ENCODE results near the gene GSAP.
A peak's percentile ranks its signal among the peaks of the same experiment; 100 is the strongest.

GSAP gene

GRCh38 chr7:77439572-77439971 is 23.4 kb upstream of the GSAP start:
- Histone ChIP-seq H3K36me3 (ENCODE audit: insufficient read depth, low read length) (no peaks in the 10 kb centered on the region), H3K27me3 (ENCODE audit: insufficient read depth, low read length) (no peaks in the 10 kb centered on the region), H3K79me2 (ENCODE audit: control insufficient read depth, insufficient read depth, low read length, unreplicated experiment) (no peaks in the 10 kb centered on the region), H3K4me3 (ENCODE audit: low read depth, low read length) (no peak overlapping the region), H3K4me1 (ENCODE audit: control insufficient read depth, insufficient read depth, low read length, unreplicated experiment) (peaks cover 23% of the 10 kb centered on the region), H3K27ac (ENCODE audit: low read depth, low read length) (no peak overlapping the region), H2AFZ (ENCODE audit: low read length, unreplicated experiment) (peak overlapping the region; percentile 30)

- no peak overlapping the region for H3K27ac ChIP-seq (ENCODE audit: low read depth, low read length)
- no peak overlapping the region for H3K4me3 ChIP-seq (ENCODE audit: low read depth, low read length)
- H3K79me2 ChIP-seq (ENCODE audit: control insufficient read depth, insufficient read depth, low read length, unreplicated experiment), result no peaks in the 10 kb centered on the region
- no peaks in the 10 kb centered on the region for H3K36me3 ChIP-seq (ENCODE audit: insufficient read depth, low read length)
- H3K4me1 ChIP-seq (ENCODE audit: control insufficient read depth, insufficient read depth, low read length, unreplicated experiment), result peaks cover 10% of the 10 kb centered on the region
- no peaks in the 10 kb centered on the region for H3K27me3 ChIP-seq (ENCODE audit: insufficient read depth, low read length)
- no peak overlapping the region for H2AFZ ChIP-seq (ENCODE audit: low read length, unreplicated experiment)
Observed at GRCh38 chr7:77438131-77438530, 22.0 kb upstream of the GSAP start.

GRCh38 chr7:77434570-77435275 is 18.6 kb upstream of the GSAP start:
- H3K79me2 ChIP-seq (ENCODE audit: control insufficient read depth, insufficient read depth, low read length, unreplicated experiment), result no peaks in the 10 kb centered on the region
- no peak overlapping the region for H3K27ac ChIP-seq (ENCODE audit: low read depth, low read length)
- H2AFZ ChIP-seq (ENCODE audit: low read length, unreplicated experiment), result no peak overlapping the region
- H3K27me3 ChIP-seq (ENCODE audit: insufficient read depth, low read length), result no peaks in the 10 kb centered on the region
- H3K4me1 ChIP-seq (ENCODE audit: control insufficient read depth, insufficient read depth, low read length, unreplicated experiment), result no peaks in the 10 kb centered on the region
- no peak overlapping the region for H3K4me3 ChIP-seq (ENCODE audit: low read depth, low read length)
- no peaks in the 10 kb centered on the region for H3K36me3 ChIP-seq (ENCODE audit: insufficient read depth, low read length)

- H3K27ac ChIP-seq (ENCODE audit: low read depth, low read length), result no peak overlapping the region
- H2AFZ ChIP-seq (ENCODE audit: low read length, unreplicated experiment), result no peak overlapping the region
- H3K4me3 ChIP-seq (ENCODE audit: low read depth, low read length), result no peak overlapping the region
- no peaks in the 10 kb centered on the region for H3K4me1 ChIP-seq (ENCODE audit: control insufficient read depth, insufficient read depth, low read length, unreplicated experiment)
- H3K27me3 ChIP-seq (ENCODE audit: insufficient read depth, low read length), result no peaks in the 10 kb centered on the region
- H3K36me3 ChIP-seq (ENCODE audit: insufficient read depth, low read length), result no peaks in the 10 kb centered on the region
- no peaks in the 10 kb centered on the region for H3K79me2 ChIP-seq (ENCODE audit: control insufficient read depth, insufficient read depth, low read length, unreplicated experiment)
Observed at GRCh38 chr7:77433901-77434300, 17.8 kb upstream of the GSAP start.

- H3K4me1 ChIP-seq (ENCODE audit: control insufficient read depth, insufficient read depth, low read length, unreplicated experiment), result peaks cover 29% of the 10 kb centered on the region
- H3K27me3 ChIP-seq (ENCODE audit: insufficient read depth, low read length), result no peaks in the 10 kb centered on the region
- H3K4me3 ChIP-seq (ENCODE audit: low read depth, low read length), result no peak overlapping the region
- H3K27ac ChIP-seq (ENCODE audit: low read depth, low read length), result no peak overlapping the region
- H3K36me3 ChIP-seq (ENCODE audit: insufficient read depth, low read length), result no peaks in the 10 kb centered on the region
- no peak overlapping the region for H2AFZ ChIP-seq (ENCODE audit: low read length, unreplicated experiment)
- no peaks in the 10 kb centered on the region for H3K79me2 ChIP-seq (ENCODE audit: control insufficient read depth, insufficient read depth, low read length, unreplicated experiment)
Observed at GRCh38 chr7:77430927-77431326, 14.8 kb upstream of the GSAP start.

- H3K27ac ChIP-seq (ENCODE audit: low read depth, low read length), result peak overlapping the region; percentile 82
- H3K79me2 ChIP-seq (ENCODE audit: control insufficient read depth, insufficient read depth, low read length, unreplicated experiment), result no peaks in the 10 kb centered on the region
- peak overlapping the region; percentile 62 for H2AFZ ChIP-seq (ENCODE audit: low read length, unreplicated experiment)
- no peaks in the 10 kb centered on the region for H3K27me3 ChIP-seq (ENCODE audit: insufficient read depth, low read length)
- H3K36me3 ChIP-seq (ENCODE audit: insufficient read depth, low read length), result no peaks in the 10 kb centered on the region
- peaks cover 33% of the 10 kb centered on the region for H3K4me1 ChIP-seq (ENCODE audit: control insufficient read depth, insufficient read depth, low read length, unreplicated experiment)
- no peak overlapping the region for H3K4me3 ChIP-seq (ENCODE audit: low read depth, low read length)
Observed at GRCh38 chr7:77428777-77429231, 12.7 kb upstream of the GSAP start.

- Histone ChIP-seq H3K27me3 (ENCODE audit: insufficient read depth, low read length) (no peaks in the 10 kb centered on the region), H3K4me3 (ENCODE audit: low read depth, low read length) (no peak overlapping the region), H3K79me2 (ENCODE audit: control insufficient read depth, insufficient read depth, low read length, unreplicated experiment) (no peaks in the 10 kb centered on the region), H3K36me3 (ENCODE audit: insufficient read depth, low read length) (no peaks in the 10 kb centered on the region), H3K4me1 (ENCODE audit: control insufficient read depth, insufficient read depth, low read length, unreplicated experiment) (peaks cover 33% of the 10 kb centered on the region), H2AFZ (ENCODE audit: low read length, unreplicated experiment) (peak overlapping the region; percentile 62), H3K27ac (ENCODE audit: low read depth, low read length) (peak overlapping the region; percentile 82)
Observed at GRCh38 chr7:77427996-77428603, 12.0 kb upstream of the GSAP start.

GRCh38 chr7:77426521-77427051 is 10.4 kb upstream of the GSAP start:
- Histone ChIP-seq H3K27me3 (ENCODE audit: insufficient read depth, low read length) (no peaks in the 10 kb centered on the region), H3K79me2 (ENCODE audit: control insufficient read depth, insufficient read depth, low read length, unreplicated experiment) (no peaks in the 10 kb centered on the region), H3K27ac (ENCODE audit: low read depth, low read length) (peak overlapping the region; percentile 82), H2AFZ (ENCODE audit: low read length, unreplicated experiment) (peak overlapping the region; percentile 86), H3K4me1 (ENCODE audit: control insufficient read depth, insufficient read depth, low read length, unreplicated experiment) (peaks cover 33% of the 10 kb centered on the region), H3K4me3 (ENCODE audit: low read depth, low read length) (peak overlapping the region; percentile 32), H3K36me3 (ENCODE audit: insufficient read depth, low read length) (no peaks in the 10 kb centered on the region)

- H3K27ac ChIP-seq (ENCODE audit: low read depth, low read length), result peak overlapping the region; percentile 82
- no peaks in the 10 kb centered on the region for H3K36me3 ChIP-seq (ENCODE audit: insufficient read depth, low read length)
- H3K79me2 ChIP-seq (ENCODE audit: control insufficient read depth, insufficient read depth, low read length, unreplicated experiment), result no peaks in the 10 kb centered on the region
- no peaks in the 10 kb centered on the region for H3K27me3 ChIP-seq (ENCODE audit: insufficient read depth, low read length)
- peaks cover 36% of the 10 kb centered on the region for H3K4me1 ChIP-seq (ENCODE audit: control insufficient read depth, insufficient read depth, low read length, unreplicated experiment)
- peak overlapping the region; percentile 32 for H3K4me3 ChIP-seq (ENCODE audit: low read depth, low read length)
- H2AFZ ChIP-seq (ENCODE audit: low read length, unreplicated experiment), result peak overlapping the region; percentile 86
Observed at GRCh38 chr7:77426052-77426404, 9.9 kb upstream of the GSAP start.

- Histone ChIP-seq H3K4me3 (ENCODE audit: low read depth, low read length) (peak overlapping the region; percentile 32), H3K27ac (ENCODE audit: low read depth, low read length) (peak overlapping the region; percentile 82), H3K4me1 (ENCODE audit: control insufficient read depth, insufficient read depth, low read length, unreplicated experiment) (peaks cover 42% of the 10 kb centered on the region), H3K27me3 (ENCODE audit: insufficient read depth, low read length) (no peaks in the 10 kb centered on the region), H3K36me3 (ENCODE audit: insufficient read depth, low read length) (no peaks in the 10 kb centered on the region), H3K79me2 (ENCODE audit: control insufficient read depth, insufficient read depth, low read length, unreplicated experiment) (no peaks in the 10 kb centered on the region), H2AFZ (ENCODE audit: low read length, unreplicated experiment) (peak overlapping the region; percentile 86)
Observed at GRCh38 chr7:77425101-77426051, 9.2 kb upstream of the GSAP start.
